Motor neuron (in vitro differentiated cells): ENCODE data around the gene ZNF700. TPM values are rescaled to one million over a fixed set of nuclear protein-coding genes. Genes with fewer than 3 reads are reported as not detected.
"Not testable (repeated sequence)": the region's sequence is repeated elsewhere in the genome, so short reads cannot be mapped to it uniquely, and the experiment has no call there.

ENCODE experiments used
- ATAC-seq, 8 experiments: fragments of 200-7000 bp; cut with Tn5 transposase; replicated peaks in 6 of 8; 2 replicates each; pipeline ENCODE4 v1.8.0; 2021; ENCODE audit warnings: mild to moderate bottlenecking in 8 of 8, moderate library complexity in 8 of 8
- H3K27ac ChIP-seq, 2 donors: fragments of 250-450 bp; sonication (Bioruptor Pico); 2 replicates each; pipeline ENCODE4 v1.9.0; 2021; ENCODE audit warnings: antibody characterized with exemption in 2 of 2, mild to moderate bottlenecking in 2 of 2, moderate library complexity in 1 of 2
- H3K4me1 ChIP-seq, 2 donors: fragments of 250-450 bp; sonication (Bioruptor Pico); replicated peaks in 1 of 2; 2 replicates each; pipeline ENCODE4 v1.6.1; 2021; ENCODE audit warnings: antibody characterized with exemption in 2 of 2, mild to moderate bottlenecking in 2 of 2, moderate library complexity in 1 of 2
- H3K4me3 ChIP-seq, 5 donors: fragments of 250-450 bp; sonication (Bioruptor Pico); 2 replicates each; pipeline ENCODE4 v1.9.0; 2021; ENCODE audit warnings: antibody characterized with exemption in 5 of 5, mild to moderate bottlenecking in 5 of 5, moderate library complexity in 4 of 5
- WGBS, 10 experiments: fragments of 450-650 bp; shearing (Covaris generic); methylation state at CpG; one replicate each; pipeline ENCODE4 v1.0.0; 2022; 5-methylcytosine and 5-hydroxymethylcytosine counted together
- in situ Hi-C, 9 experiments: fragments of 400-800 bp; cut with MboI; loops; one replicate each; pipeline ENCODE4 v1.15.0; 2021; ENCODE audit warnings: low sequenced_read_pairs in 9 of 9, low pct_unique_long_range_greater_than_20kb in 2 of 9; ENCODE audit not compliant: unreplicated experiment in 9 of 9
- total RNA-seq, 8 experiments: library from RNA; unstranded; fragments of 300-600 nt; gene quantifications; 2 replicates each; pipeline versions ENCODE4 v1.2.3 to v1.2.4, GENCODE V29; 2022

Gene ZNF700
- total RNA-seq, 8 experiments from 2014 or later = 4.3 to 22.7 (median 15.2) TPM

DNA sequence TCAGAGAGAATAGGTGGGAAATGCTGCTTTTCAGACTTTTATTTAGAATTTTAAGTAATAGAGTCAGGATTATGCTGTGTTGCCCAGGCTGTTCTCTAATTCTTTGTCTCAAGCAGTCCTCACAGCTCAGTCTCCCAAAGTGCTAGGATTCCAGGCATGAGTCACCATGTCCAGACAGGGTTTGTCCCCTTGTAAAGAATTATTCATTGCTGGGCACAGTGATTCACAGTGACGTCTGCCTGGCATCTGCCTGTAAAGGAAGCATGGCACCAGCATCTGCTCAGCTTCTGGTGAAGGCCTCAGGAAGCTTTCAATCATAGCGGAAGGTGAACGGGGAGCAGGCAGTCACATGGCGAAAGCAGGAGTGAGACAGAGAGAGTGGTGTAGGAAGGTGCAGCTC, 57.6 kb downstream of the ZNF700 start:
- 0 to 100% (median 68%) methylated on average over 1 to 4 of the region's 4 CpGs; no CpG with 5 or more reads in 4 of the 10 experiments for WGBS, 10 experiments
- H3K27ac ChIP-seq = no peak overlapping the region
- no peak overlapping the region for H3K4me3 ChIP-seq
- in situ Hi-C loops = no loop called here
- no peaks in the 10 kb centered on the region for H3K4me1 ChIP-seq
- no peak for ATAC-seq

DNA sequence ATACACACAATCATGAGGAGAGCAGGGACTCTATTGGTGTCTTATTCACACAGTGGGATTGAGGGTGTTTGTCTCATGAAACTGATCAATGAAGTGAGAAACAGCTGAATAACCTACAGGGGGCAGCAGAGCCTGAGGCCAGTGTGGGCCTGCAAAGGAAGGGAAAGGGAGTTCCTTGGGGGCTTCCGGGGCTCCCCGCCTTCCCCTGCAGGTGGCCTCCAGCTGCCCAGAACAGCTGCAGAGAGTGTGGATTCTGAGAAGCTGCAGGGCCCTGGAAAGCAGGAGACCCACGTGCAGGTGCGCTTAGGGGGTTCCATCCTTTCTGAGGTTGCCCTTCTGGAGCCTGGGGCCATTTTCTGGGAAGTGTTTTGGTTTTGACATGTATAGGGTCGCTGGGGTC, 60.1 kb downstream of the ZNF700 start:
- 0 to 75% (median 32%) methylated on average over 1 to 5 of the region's 5 CpGs; no CpG with 5 or more reads in 2 of the 10 experiments for WGBS, 10 experiments
- Histone ChIP-seq H3K4me3 (no peak overlapping the region), H3K27ac (no peak overlapping the region), H3K4me1 (peaks cover 0 to 2% of the 10 kb centered on the region in 2 donors)
- in situ Hi-C loops = no loop called here
- ATAC-seq = no peak

DNA sequence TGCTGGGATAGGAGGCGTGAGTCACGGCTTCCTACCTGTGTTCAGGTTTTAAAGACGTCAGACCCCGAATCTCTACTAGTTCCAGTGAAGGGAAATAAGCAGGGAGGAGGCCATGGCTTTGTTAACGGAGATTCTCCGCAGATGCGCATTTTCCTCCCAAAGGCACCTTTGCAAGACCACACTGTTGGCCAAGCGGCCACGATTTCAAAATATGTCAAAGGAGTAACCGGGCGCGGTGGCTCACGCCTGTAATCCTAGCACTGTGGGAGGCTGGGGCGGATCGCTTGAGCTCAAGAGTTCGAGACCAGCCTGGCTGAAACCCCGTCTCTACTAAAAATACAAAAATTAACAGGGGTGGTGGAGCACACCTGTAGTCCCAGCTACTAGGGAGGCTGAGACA, 61.8 kb downstream of the ZNF700 start:
- ATAC-seq = no peak
- in situ Hi-C loops = no loop called here
- Histone ChIP-seq H3K27ac (no peak overlapping the region), H3K4me3 (no peak overlapping the region), H3K4me1 (peaks cover 0 to 2% of the 10 kb centered on the region in 2 donors)
- WGBS, 10 experiments = 79 to 100% (median 93%) methylated on average over 1 to 14 of the region's 17 CpGs; no CpG with 5 or more reads in 4 of the 10 experiments

DNA sequence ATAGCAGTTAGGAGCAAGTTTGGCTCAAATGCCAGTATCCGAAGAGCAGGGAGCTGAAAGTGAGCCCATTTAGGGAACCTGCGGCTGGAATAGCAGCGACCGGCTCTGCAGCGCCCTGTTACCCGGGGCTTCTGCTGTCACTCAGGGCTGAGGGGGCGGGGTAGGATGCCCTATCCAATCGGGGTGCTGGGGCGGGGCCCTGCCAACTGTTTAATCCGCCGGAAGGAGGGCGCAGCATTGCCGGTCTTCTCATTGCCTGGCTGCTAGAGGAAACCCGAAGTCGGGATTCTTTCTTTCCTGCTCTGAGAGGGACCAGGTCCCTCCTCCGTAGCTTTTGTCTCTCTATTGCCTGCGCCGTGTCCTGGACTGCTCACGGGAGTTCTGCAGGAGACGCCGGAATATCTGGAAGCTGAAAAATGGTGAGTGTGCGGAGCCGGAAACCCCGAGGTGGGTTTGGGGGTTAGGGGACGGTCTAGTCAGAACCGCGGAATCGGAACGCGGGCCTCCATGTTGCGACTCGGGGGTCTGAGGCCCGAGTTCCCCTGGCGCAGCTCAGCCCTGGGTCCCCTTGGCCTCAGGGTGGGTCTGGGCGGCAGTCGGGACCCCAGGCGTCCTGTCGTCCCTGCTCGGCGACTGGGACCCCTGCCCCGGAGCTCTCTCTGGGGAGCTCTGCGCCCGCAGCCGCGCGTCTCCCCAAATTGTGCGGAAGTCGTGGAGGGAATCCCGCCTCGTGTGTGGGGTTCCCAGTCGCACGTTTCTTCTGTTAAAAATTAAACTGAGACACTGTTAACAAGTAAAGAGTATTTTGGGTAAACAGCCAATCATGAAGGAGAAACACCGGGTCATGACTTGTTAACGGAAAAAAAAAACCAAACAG, 62.7 kb downstream of the ZNF700 start:
- 0 to 5% (median 0%) methylated on average over 2 to 21 of the region's 54 CpGs; no CpG with 5 or more reads in 3 of the 10 experiments for WGBS, 10 experiments
- Histone ChIP-seq H3K4me3 (peak overlapping the region; percentile 56 to 87 (median 84)), H3K27ac (peak overlapping the region; percentile 78 to 92), H3K4me1 (peaks cover 0 to 2% of the 10 kb centered on the region in 2 donors)
- peak; percentile 96 to 99 (median 97) for ATAC-seq
- in situ Hi-C loops = no loop called here

DNA sequence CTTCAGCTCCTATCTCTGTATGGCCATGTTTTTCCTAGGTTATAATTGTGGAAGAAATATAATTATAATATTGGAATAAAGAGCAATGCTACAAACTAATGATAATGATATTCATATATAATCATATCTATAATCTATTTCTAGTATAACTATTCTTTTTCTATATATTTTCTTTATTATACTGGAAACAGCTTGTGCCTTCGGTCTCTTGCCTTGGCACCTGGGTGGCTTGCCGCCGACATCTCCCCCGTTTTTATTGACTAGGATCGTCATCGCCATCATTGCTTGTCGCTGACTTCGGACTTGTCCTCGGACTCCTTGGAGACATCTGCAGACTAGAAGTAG, 64.2 kb downstream of the ZNF700 start:
- Histone ChIP-seq H3K4me3 (peak overlapping the region; percentile 56 to 87 (median 84)), H3K4me1 (peaks cover 0 to 2% of the 10 kb centered on the region in 2 donors), H3K27ac (no peak overlapping the region)
- 0 to 96% (median 73%) methylated on average over 1 to 9 of the region's 9 CpGs; no CpG with 5 or more reads in 3 of the 10 experiments for WGBS, 10 experiments
- ATAC-seq = no peak
- in situ Hi-C loops = no loop called here

DNA sequence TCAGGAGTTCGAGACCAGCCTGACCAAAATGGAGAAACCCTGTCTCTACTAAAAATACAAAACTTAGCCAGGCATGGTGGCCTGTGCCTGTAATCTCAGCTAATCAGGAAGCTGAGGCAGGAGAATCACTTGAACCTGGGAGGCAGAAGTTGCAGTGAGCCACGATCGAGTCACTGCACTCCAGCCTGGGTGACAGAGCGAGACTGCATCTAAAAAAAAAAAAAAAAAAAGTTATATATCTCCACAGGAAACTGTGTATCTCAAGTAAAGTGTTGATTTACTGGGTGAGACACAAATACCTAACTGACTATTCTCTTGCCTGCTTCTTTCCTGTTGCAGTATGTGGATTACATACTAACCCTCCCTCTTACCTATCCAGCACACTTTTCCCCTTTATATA, 67.0 kb downstream of the ZNF700 start:
- WGBS, 10 experiments = 60 to 100% (median 80%) methylated on average over 1 to 4 of the region's 4 CpGs; no CpG with 5 or more reads in 6 of the 10 experiments
- in situ Hi-C loops, H3K4me3 ChIP-seq: not testable (repeated sequence)

DNA sequence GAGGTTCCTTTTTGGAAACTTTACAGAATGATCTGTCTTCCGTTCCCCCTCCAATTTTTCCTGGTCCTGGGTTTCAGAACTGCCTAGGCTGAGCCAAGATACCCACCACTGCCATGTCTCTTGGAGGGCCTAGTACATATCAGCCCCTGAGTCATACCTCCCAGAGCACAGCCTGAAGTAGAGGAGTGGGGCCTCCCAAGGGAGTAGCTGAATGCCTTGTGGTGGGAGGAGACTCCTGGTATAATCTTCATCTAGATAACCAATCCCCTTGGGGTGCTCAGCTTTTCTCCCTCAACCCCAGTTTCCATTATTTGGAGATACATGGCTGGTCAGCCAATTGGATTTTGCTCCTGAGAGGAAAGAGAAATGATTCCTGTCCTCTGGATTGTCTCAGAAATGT, 70.3 kb downstream of the ZNF700 start:
- Histone ChIP-seq H3K4me3 (no peak overlapping the region), H3K27ac (no peak overlapping the region), H3K4me1 (no peaks in the 10 kb centered on the region)
- ATAC-seq = peak in 2 of 8 experiments; percentile 39 to 46
- in situ Hi-C loops = no loop called here
- 100% methylated on average over 1 of the region's 1 CpG; no CpG with 5 or more reads in 7 of the 10 experiments for WGBS, 10 experiments

More for the DNA sequence above, 67.0 kb downstream of the ZNF700 start:
- not testable (repeated sequence) for H3K4me1 ChIP-seq, ATAC-seq, H3K27ac ChIP-seq

Other genes starting within 250 kb of the ZNF700 start
- 10 to 100 TPM in 2 of 8 experiments, 1 to 10 TPM in 6; 4.7 to 13.8 (median 8.2) TPM for gene ZNF823, start 186.2 kb upstream of the ZNF700 start, total RNA-seq
- 10 to 100 TPM in 5 of 8 experiments, 1 to 10 TPM in 3; 3.8 to 80.3 (median 21.5) TPM for gene ZNF441, start 158.1 kb upstream of the ZNF700 start, total RNA-seq
- gene ZNF491, start 126.6 kb upstream of the ZNF700 start, total RNA-seq = 1 to 10 TPM in 6 of 8 experiments, under 1 TPM in 2; 0.87 to 8.6 (median 5.7) TPM
- gene ZNF440, start 110.8 kb upstream of the ZNF700 start, total RNA-seq = 10 to 100 TPM in 7 of 8 experiments, 1 to 10 TPM in 1; 7.2 to 20.1 (median 15.9) TPM
- 10 to 100 TPM in 4 of 8 experiments, 1 to 10 TPM in 4; 1.7 to 19.2 (median 11.0) TPM for gene ZNF439, start 76.4 kb upstream of the ZNF700 start, total RNA-seq
- 10 to 100 TPM in 3 of 8 experiments, 1 to 10 TPM in 5; 2.3 to 13.7 (median 8.5) TPM for gene ZNF69, start 37.3 kb upstream of the ZNF700 start, total RNA-seq
- 1 to 10 TPM in 7 of 8 experiments, under 1 TPM in 1; 0.99 to 9.6 (median 6.7) TPM for gene ZNF763, start 39.9 kb downstream of the ZNF700 start, total RNA-seq
- gene ZNF433, start 110.6 kb downstream of the ZNF700 start, total RNA-seq = 10 to 100 TPM in 5 of 8 experiments, 1 to 10 TPM in 3; 2.1 to 33.8 (median 20.0) TPM
- gene ZNF878, start 127.9 kb downstream of the ZNF700 start, total RNA-seq = 1 to 10 TPM in 5 of 8 experiments, under 1 TPM in 1, not detected in 2; 0.36 to 3.0 (median 1.3) TPM
- 10 to 100 TPM in 5 of 8 experiments, 1 to 10 TPM in 2, under 1 TPM in 1; 0.22 to 25.3 (median 14.8) TPM for gene ZNF844, start 139.6 kb downstream of the ZNF700 start, total RNA-seq
- 10 to 100 TPM in 5 of 8 experiments, 1 to 10 TPM in 3; 2.2 to 31.9 (median 16.8) TPM for gene ZNF20, start 215.2 kb downstream of the ZNF700 start, total RNA-seq
- 10 to 100 TPM in 6 of 8 experiments, 1 to 10 TPM in 2; 1.6 to 36.3 (median 30.2) TPM for gene ZNF625, start 231.6 kb downstream of the ZNF700 start, total RNA-seq
- 10 to 100 TPM in 4 of 8 experiments, 1 to 10 TPM in 4; 4.7 to 12.4 (median 10.5) TPM for gene ZNF136, start 238.0 kb downstream of the ZNF700 start, total RNA-seq